Measurements from ENCODE around the gene SUN2.

Gene SUN2

DNA sequence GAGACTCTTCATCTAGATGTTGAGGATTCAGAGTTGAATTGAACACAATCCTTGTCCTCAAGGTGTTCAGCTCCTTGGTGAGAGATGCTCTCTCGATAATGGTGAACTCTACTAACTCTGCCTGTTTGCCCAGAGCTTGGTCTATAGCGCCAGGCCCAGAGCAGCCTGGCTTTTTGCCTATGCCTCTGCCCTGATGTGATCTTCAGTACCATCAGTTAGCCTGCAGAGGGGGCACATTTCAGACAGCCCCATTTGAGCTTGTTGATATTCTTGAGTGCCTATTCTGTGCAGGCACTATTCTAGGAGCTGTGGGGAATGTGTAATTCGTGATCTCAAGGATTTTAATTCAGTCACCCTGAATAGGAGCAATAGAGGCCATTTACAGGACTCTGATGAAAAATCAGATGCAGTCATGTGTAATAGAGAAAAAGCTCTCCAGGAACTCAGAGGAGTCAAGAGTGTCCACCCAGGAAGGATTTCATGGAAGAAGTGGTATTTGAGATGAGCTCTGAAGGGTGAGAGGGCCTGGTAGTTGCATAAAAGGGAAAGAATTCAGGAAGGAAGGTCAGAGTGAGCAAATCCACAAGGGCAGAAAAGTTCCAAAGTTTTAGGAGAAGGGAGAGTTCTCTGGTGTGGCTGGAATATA, 30.7 kb downstream of the SUN2 start:
- no peak overlapping the region for H3K4me3 ChIP-seq (ENCODE audit: low read depth, low read length)
- TF ChIP-seq SCRT2 (tag by site-specific recombination; IDR thresholded peaks at IDR 0.05) (peak; percentile 48; the same call in 1 of the 2 replicates), GLI2 (tag by site-specific recombination; IDR thresholded peaks at IDR 0.05; ENCODE audit: borderline replicate concordance, low read depth) (no peak), ZNF530 (tag by site-specific recombination; IDR thresholded peaks at IDR 0.05; ENCODE audit: low read depth) (no peak), ZBTB17 (tag by site-specific recombination; IDR thresholded peaks at IDR 0.05) (peak; percentile 54; the same call in 1 of the 2 replicates), ZNF138 (tag by site-specific recombination; IDR thresholded peaks at IDR 0.05; ENCODE audit: borderline replicate concordance) (no peak)
- TF ChIP-seq, protein P1, sequence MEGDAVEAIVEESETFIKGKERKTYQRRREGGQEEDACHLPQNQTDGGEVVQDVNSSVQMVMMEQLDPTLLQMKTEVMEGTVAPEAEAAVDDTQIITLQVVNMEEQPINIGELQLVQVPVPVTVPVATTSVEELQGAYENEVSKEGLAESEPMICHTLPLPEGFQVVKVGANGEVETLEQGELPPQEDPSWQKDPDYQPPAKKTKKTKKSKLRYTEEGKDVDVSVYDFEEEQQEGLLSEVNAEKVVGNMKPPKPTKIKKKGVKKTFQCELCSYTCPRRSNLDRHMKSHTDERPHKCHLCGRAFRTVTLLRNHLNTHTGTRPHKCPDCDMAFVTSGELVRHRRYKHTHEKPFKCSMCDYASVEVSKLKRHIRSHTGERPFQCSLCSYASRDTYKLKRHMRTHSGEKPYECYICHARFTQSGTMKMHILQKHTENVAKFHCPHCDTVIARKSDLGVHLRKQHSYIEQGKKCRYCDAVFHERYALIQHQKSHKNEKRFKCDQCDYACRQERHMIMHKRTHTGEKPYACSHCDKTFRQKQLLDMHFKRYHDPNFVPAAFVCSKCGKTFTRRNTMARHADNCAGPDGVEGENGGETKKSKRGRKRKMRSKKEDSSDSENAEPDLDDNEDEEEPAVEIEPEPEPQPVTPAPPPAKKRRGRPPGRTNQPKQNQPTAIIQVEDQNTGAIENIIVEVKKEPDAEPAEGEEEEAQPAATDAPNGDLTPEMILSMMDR (tag by site-specific recombination; IDR thresholded peaks at IDR 0.05), result peak; percentile 32; the same call in 1 of the 2 replicates
- H3K36me3 ChIP-seq (ENCODE audit: control insufficient read depth in 2 of 2, insufficient read depth in 1 of 2, low read length in 2 of 2), result peaks cover 47 to 98% of the 10 kb centered on the region in 2 experiments
- H3K27ac ChIP-seq (ENCODE audit: extremely low read depth, low read depth, low read length), result peak overlapping the region; percentile 36; the same call in 1 of the 2 replicates
- ChIA-PET CTCF (interaction anchor here (0.6 to 5.1 kb wide), 17 partner anchors 8 to 761 kb away, joined by 3 to 39 read pairs (median 4); no protein-coding TSS in a partner anchor), POLR2A (interaction anchor here (1.0 to 5.3 kb wide), 4 partner anchors 9 to 19 kb away, joined by 3 to 23 read pairs (median 6); partner anchors contain the start of gene GTPBP1)
- H3K4me1 ChIP-seq (ENCODE audit: control insufficient read depth, insufficient read depth, low read length), result no peaks in the 10 kb centered on the region
- no peaks in the 10 kb centered on the region for H3K9me3 ChIP-seq (ENCODE audit: control insufficient read depth, insufficient read depth, low read depth, low read length)

DNA sequence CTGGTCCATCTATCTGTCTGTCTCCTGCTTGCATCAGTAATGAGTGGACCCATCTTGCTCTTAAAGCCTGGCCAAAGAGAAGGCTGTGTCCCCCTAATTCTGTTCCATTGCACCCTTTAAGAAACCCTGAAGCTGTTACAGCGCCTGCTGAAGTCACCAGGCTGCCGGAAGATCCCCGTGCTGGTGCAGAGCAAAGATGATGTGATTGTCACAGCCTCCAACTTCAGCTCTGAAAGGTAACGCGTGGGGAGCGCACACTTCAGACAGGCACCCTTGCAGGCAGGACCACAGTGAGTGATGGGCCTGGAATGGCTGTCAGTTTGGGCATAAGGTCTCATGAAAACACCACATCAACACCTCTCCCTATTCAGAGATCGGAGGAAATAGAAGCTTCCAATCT, 31.6 kb downstream of the SUN2 start:
- no peak overlapping the region for H3K27ac ChIP-seq (ENCODE audit: extremely low read depth, low read depth, low read length)
- peaks cover 49 to 94% of the 10 kb centered on the region in 2 experiments for H3K36me3 ChIP-seq (ENCODE audit: control insufficient read depth in 2 of 2, insufficient read depth in 1 of 2, low read length in 2 of 2)
- no peak overlapping the region for H3K4me3 ChIP-seq (ENCODE audit: low read depth, low read length)
- no peaks in the 10 kb centered on the region for H3K4me1 ChIP-seq (ENCODE audit: control insufficient read depth, insufficient read depth, low read length)
- TF ChIP-seq, protein P2, sequence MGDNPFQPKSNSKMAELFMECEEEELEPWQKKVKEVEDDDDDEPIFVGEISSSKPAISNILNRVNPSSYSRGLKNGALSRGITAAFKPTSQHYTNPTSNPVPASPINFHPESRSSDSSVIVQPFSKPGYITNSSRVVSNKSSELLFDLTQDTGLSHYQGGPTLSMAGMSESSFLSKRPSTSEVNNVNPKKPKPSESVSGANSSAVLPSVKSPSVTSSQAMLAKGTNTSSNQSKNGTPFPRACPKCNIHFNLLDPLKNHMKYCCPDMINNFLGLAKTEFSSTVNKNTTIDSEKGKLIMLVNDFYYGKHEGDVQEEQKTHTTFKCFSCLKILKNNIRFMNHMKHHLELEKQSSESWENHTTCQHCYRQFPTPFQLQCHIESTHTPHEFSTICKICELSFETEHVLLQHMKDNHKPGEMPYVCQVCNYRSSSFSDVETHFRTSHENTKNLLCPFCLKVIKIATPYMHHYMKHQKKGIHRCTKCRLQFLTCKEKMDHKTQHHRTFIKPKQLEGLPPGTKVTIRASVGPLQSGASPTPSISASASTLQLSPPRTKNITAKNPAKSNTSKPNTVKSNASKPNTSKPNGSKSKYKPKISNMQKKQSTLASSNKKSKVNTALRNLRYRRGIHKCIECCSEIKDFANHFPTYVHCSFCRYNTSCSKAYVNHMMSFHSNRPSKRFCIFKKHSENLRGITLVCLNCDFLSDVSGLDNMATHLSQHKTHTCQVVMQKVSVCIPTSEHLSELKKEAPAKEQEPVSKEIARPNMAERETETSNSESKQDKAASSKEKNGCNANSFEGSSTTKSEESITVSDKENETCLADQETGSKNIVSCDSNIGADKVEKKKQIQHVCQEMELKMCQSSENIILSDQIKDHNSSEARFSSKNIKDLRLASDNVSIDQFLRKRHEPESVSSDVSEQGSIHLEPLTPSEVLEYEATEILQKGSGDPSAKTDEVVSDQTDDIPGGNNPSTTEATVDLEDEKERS (tag by site-specific recombination; IDR thresholded peaks at IDR 0.05), result no peak
- TF ChIP-seq ZNF600 (tag by site-specific recombination; IDR thresholded peaks at IDR 0.05) (no peak), ZNF747 (tag by site-specific recombination; IDR thresholded peaks at IDR 0.05) (no peak), GLI2 (tag by site-specific recombination; IDR thresholded peaks at IDR 0.05; ENCODE audit: borderline replicate concordance, low read depth) (no peak), ZIC2 (tag by site-specific recombination; IDR thresholded peaks at IDR 0.05) (no peak), SP2 (tag by site-specific recombination; IDR thresholded peaks at IDR 0.05) (no peak), ZNF394 (tag by site-specific recombination; IDR thresholded peaks at IDR 0.05; ENCODE audit: borderline replicate concordance) (no peak), ZNF768 (tag by site-specific recombination; IDR thresholded peaks at IDR 0.05) (no peak), ZNF433 (tag by site-specific recombination; IDR thresholded peaks at IDR 0.05; ENCODE audit: low read depth) (no peak), HOXA7 (CRISPR knock-in tag; IDR thresholded peaks at IDR 0.05; ENCODE audit: borderline replicate concordance) (no peak), ZBTB20 (tag by site-specific recombination; IDR thresholded peaks at IDR 0.05) (no peak), ZNF501 (tag by site-specific recombination; IDR thresholded peaks at IDR 0.05) (no peak), MZF1 (tag by site-specific recombination; IDR thresholded peaks at IDR 0.05; ENCODE audit: borderline replicate concordance) (no peak), ZNF404 (tag by site-specific recombination; IDR thresholded peaks at IDR 0.05) (no peak), HOXC10 (CRISPR knock-in tag; IDR thresholded peaks at IDR 0.05) (no peak), ZNF239 (tag by site-specific recombination; IDR thresholded peaks at IDR 0.05) (no peak)
- ChIA-PET POLR2A (interaction anchor here (1.3 to 5.3 kb wide), 2 partner anchors 10 to 18 kb away, joined by 7 to 23 read pairs; partner anchors contain the start of gene GTPBP1), CTCF (interaction anchor here (0.5 to 5.1 kb wide), 9 partner anchors 9 to 172 kb away, joined by 3 to 39 read pairs (median 10); no protein-coding TSS in a partner anchor)
- no peaks in the 10 kb centered on the region for H3K9me3 ChIP-seq (ENCODE audit: control insufficient read depth, insufficient read depth, low read depth, low read length)

Measured in HEK293 (cell line).